ENCODE results near the gene S100A6.
A peak's percentile ranks its signal among the peaks of the same experiment; 100 is the strongest.

The S100A6 gene

DNA sequence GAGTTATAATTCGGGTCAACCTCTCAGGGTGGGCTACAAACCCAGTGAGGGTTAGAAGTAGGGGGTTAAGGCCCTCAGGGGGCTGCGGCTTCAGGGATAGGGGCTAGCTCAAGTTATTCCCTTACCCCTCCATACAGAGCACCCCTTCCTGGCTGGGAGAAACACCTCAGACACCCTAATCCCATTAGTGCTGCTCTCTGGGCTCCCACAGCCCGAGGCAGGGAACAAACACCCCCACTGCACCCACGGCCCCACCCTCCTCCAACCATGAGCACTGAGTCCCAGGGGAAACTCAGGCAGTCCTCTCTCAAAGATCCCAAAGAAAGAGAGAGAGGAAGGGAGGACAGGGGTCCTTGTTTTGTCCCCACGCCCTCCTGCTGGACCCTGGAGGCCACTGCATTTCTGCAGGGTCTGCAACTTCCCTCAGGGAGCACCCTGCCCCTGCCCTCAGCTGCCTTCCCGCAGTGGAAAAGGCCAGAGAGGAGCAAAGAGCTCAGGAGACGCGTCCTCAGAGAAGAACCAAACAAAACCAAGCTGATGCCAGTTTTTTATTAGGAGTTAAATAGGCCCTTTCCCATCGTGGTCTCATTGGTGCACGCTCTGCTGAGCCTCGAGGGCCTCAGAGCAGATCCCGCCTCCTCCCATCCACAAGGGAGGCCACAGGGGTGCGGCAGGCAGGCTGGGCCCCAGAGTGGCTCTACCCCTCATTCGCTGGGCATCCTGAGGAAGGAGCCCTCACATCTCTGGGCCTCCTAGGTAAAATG lies 11.2 kb upstream of the S100A6 start:
- Histone ChIP-seq H3K9me3 (ENCODE audit: insufficient read depth, low read length) (peaks cover 11% of the 10 kb centered on the region; the same call in 1 of the 2 replicates), H3K4me3 (ENCODE audit: insufficient read length, low read depth) (no peak overlapping the region), H3K9ac (ENCODE audit: insufficient read length, low read depth) (peak overlapping the region; percentile 43), H3K36me3 (ENCODE audit: insufficient read depth, insufficient read length, low read length) (peaks cover 5% of the 10 kb centered on the region), H3K4me1 (ENCODE audit: insufficient read depth, insufficient read length) (peaks cover 45% of the 10 kb centered on the region), H3K27me3 (ENCODE audit: insufficient read depth, insufficient read length) (no peaks in the 10 kb centered on the region)
- no peak for TF ChIP-seq SUZ12 (IDR thresholded peaks at IDR 0.05; ENCODE audit: extremely low read depth, insufficient read depth, insufficient read length)
- TF ChIP-seq ZNF274 (IDR thresholded peaks at IDR 0.05; ENCODE audit: low read depth, low read length): no peak
- no peak for TF ChIP-seq YY1 (IDR thresholded peaks at IDR 0.05; ENCODE audit: insufficient read depth, insufficient read length)
- DNase-seq (ENCODE audit: low read depth, low spot score): no peak

DNA sequence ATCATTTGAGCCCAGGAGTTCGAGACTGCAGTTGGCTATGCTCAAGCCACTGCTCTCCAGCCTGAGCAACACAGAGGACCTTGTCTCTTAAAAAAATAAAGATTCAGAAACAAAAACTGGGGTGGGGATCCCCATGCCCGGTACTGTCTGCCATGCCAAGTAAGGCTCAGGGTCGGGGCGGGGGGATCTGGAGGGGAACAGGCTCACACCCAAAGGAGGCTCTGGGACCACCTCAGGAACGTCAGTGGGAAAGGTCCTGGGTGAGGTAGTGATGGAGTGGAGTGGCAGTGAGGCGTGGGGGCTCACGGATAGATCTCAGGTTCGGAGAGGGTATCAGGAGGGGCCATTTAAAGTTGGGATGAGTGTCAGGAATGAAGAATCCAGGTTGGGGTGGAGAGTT lies 10.6 kb upstream of the S100A6 start:
- TF ChIP-seq YY1 (IDR thresholded peaks at IDR 0.05; ENCODE audit: insufficient read depth, insufficient read length): no peak
- no peak for TF ChIP-seq ZNF274 (IDR thresholded peaks at IDR 0.05; ENCODE audit: low read depth, low read length)
- no peak for TF ChIP-seq SUZ12 (IDR thresholded peaks at IDR 0.05; ENCODE audit: extremely low read depth, insufficient read depth, insufficient read length)
- Histone ChIP-seq H3K9me3 (ENCODE audit: insufficient read depth, low read length) (peaks cover 11% of the 10 kb centered on the region; the same call in 1 of the 2 replicates), H3K9ac (ENCODE audit: insufficient read length, low read depth) (no peak overlapping the region), H3K36me3 (ENCODE audit: insufficient read depth, insufficient read length, low read length) (peaks cover 5% of the 10 kb centered on the region), H3K4me3 (ENCODE audit: insufficient read length, low read depth) (no peak overlapping the region), H3K27me3 (ENCODE audit: insufficient read depth, insufficient read length) (no peaks in the 10 kb centered on the region), H3K4me1 (ENCODE audit: insufficient read depth, insufficient read length) (peaks cover 45% of the 10 kb centered on the region)
- no peak for DNase-seq (ENCODE audit: low read depth, low spot score)

DNA sequence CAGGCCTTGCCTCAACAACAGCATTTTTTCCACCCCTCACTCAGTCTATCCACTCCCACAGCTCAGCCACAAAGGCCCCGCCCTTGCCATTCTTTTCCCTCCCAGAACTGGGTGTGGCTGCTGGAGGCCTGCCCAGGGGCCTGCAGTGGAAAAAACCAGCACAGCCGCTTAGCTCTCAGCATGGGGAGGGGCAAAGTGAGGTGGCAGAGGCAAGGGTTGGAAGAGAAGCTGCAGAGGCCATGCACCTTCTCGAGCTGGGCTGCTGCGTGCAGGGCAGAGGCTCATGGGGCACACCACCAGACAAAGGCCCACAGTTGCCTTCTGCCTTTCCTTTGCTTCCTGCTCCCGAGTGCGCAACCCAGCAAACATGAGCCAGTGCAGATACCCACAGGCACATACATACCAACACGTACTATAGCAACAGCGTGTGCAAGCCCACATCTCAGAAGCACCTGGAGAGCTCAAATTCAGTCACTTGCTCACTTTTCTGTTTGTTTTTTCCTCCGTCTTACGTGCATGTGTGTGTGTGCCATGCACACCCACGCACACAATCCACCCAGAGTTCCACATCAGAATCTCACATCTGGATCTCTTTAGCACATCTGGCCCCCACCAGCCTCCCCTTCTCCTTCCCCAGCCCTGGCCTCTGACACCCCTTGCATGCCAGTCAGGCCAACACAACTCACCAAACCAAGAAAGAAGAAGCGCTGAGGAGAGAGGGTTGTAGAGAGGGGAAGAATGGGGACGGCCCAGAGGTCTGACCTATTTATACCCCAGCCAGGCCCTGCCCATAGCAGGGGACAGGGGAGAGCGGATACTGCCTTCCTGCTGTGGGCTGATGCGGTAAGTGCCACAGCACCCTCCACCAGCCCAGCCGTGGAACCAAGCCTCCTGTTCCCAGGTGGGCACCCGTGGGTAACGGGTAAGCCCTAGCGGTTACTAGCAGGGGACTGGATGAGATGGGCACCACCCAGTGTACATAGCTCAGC lies 9.6 kb upstream of the S100A6 start, which contains the start of gene S100A4:
S100A4 (minus strand) TSS at position 740 of the 989 bp plus-strand sequence. CDS start 1,012 bp downstream, outside the sequence.
- no peaks in the 10 kb centered on the region for H3K27me3 ChIP-seq (ENCODE audit: insufficient read depth, insufficient read length)
- H3K4me3 ChIP-seq (ENCODE audit: insufficient read length, low read depth): no peak within 1 kb of the TSS
- H3K9ac ChIP-seq (ENCODE audit: insufficient read length, low read depth): peak within 1 kb of the TSS; percentile 68
- TF ChIP-seq SUZ12 (IDR thresholded peaks at IDR 0.05; ENCODE audit: extremely low read depth, insufficient read depth, insufficient read length): no peak
- no peak for TF ChIP-seq YY1 (IDR thresholded peaks at IDR 0.05; ENCODE audit: insufficient read depth, insufficient read length)
- TF ChIP-seq ZNF274 (IDR thresholded peaks at IDR 0.05; ENCODE audit: low read depth, low read length): no peak
- peaks cover 11% of the 10 kb centered on the region; the same call in 1 of the 2 replicates for H3K9me3 ChIP-seq (ENCODE audit: insufficient read depth, low read length)
- H3K4me1 ChIP-seq (ENCODE audit: insufficient read depth, insufficient read length): peaks cover 41% of the 10 kb centered on the region
- H3K36me3 ChIP-seq (ENCODE audit: insufficient read depth, insufficient read length, low read length): peaks cover 5% of the 10 kb centered on the region
- peak; percentile 80 for DNase-seq (ENCODE audit: low read depth, low spot score)

DNA sequence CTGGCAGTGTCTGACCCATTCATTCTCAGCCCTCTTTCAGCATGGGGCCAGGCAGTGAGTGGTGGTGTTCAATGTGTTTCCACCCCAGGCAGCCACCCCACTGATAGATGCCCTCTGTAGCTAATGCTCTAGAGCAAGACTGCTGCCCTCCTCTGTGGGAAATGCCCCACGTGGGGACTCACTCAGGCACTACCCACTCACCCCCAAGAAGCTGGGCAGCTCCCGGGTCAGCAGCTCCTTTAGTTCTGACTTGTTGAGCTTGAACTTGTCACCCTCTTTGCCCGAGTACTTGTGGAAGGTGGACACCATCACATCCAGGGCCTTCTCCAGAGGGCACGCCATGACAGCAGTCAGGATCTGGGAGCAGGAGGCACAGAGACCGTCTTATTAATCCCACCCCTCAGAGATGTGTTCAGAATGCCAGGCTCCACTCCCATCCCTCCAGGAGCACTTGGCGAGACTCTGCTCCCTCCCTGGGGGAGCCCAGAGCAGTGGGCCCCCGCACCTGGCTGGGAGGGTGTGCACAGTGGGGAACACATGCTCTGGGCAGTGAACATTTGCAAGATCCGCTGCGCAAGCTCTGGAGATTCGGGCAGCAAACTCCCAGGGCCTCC lies 8.8 kb upstream of the S100A6 start:
- no peak overlapping the region for H3K4me3 ChIP-seq (ENCODE audit: insufficient read length, low read depth)
- peaks cover 5% of the 10 kb centered on the region for H3K36me3 ChIP-seq (ENCODE audit: insufficient read depth, insufficient read length, low read length)
- peaks cover 11% of the 10 kb centered on the region; the same call in 1 of the 2 replicates for H3K9me3 ChIP-seq (ENCODE audit: insufficient read depth, low read length)
- no peak for DNase-seq (ENCODE audit: low read depth, low spot score)
- H3K27me3 ChIP-seq (ENCODE audit: insufficient read depth, insufficient read length): no peaks in the 10 kb centered on the region
- TF ChIP-seq ZNF274 (IDR thresholded peaks at IDR 0.05; ENCODE audit: low read depth, low read length): no peak
- TF ChIP-seq YY1 (IDR thresholded peaks at IDR 0.05; ENCODE audit: insufficient read depth, insufficient read length): no peak
- TF ChIP-seq SUZ12 (IDR thresholded peaks at IDR 0.05; ENCODE audit: extremely low read depth, insufficient read depth, insufficient read length): no peak
- H3K4me1 ChIP-seq (ENCODE audit: insufficient read depth, insufficient read length): peaks cover 34% of the 10 kb centered on the region
- peak overlapping the region; percentile 53 for H3K9ac ChIP-seq (ENCODE audit: insufficient read length, low read depth)

DNA sequence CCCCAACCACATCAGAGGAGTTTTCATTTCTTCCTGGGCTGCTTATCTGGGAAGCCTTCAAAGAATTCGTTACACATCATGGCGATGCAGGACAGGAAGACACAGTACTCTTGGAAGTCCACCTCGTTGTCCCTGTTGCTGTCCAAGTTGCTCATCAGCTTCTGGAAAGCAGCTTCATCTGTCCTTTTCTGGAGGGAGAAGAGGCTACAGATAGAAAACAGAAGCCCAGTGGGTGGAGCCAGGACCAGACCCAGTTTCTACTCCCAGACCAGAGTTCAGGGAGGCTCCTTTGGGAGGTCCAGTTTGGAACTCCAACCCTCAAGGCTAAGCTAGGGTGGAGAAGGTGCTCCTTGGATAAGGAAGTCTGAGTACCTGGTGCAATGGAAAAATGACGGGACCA lies 7.9 kb upstream of the S100A6 start:
- Histone ChIP-seq H3K9ac (ENCODE audit: insufficient read length, low read depth) (no peak overlapping the region), H3K36me3 (ENCODE audit: insufficient read depth, insufficient read length, low read length) (peaks cover 5% of the 10 kb centered on the region), H3K27me3 (ENCODE audit: insufficient read depth, insufficient read length) (no peaks in the 10 kb centered on the region), H3K4me1 (ENCODE audit: insufficient read depth, insufficient read length) (peaks cover 27% of the 10 kb centered on the region), H3K4me3 (ENCODE audit: insufficient read length, low read depth) (no peak overlapping the region), H3K9me3 (ENCODE audit: insufficient read depth, low read length) (peaks cover 11% of the 10 kb centered on the region; the same call in 1 of the 2 replicates)
- no peak for TF ChIP-seq YY1 (IDR thresholded peaks at IDR 0.05; ENCODE audit: insufficient read depth, insufficient read length)
- no peak for TF ChIP-seq SUZ12 (IDR thresholded peaks at IDR 0.05; ENCODE audit: extremely low read depth, insufficient read depth, insufficient read length)
- no peak for TF ChIP-seq ZNF274 (IDR thresholded peaks at IDR 0.05; ENCODE audit: low read depth, low read length)
- DNase-seq (ENCODE audit: low read depth, low spot score): no peak

DNA sequence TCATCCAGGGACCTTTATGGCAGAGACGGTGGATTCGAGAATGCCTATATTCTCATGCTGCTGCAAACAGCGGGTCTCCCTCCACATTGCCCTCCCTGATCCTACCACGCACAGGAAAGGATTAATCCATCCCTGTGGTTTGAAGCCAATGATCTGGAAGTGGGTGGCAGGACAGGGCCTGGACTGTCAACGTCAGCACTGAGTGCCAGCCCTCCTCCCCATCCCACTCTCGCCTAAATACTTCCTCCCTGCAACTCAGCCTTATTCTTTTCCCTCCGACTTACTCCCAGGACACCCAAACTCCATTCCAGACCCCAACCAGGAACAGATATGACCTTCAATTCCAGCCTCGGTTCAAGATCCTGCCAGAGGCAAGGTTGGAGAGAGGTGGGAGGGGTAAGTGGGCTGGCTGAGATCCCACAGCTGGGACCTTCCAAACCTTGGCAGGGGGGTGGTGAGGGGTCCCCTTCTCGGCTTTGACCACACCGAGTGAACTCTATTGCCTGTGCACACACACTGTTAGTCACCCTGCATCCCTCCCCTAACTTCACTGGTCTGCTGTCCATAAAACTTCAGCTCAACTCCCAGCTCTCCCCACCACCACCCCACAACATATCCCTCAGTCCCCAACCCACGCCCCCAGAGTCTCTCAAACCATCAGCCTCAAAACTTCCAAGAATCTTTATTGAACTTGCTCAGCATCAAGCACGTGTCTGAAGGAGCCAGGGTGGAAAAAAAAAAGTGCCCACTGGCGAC lies 7.3 kb upstream of the S100A6 start:
- Histone ChIP-seq H3K4me3 (ENCODE audit: insufficient read length, low read depth) (no peak overlapping the region), H3K9me3 (ENCODE audit: insufficient read depth, low read length) (peaks cover 11% of the 10 kb centered on the region; the same call in 1 of the 2 replicates), H3K9ac (ENCODE audit: insufficient read length, low read depth) (no peak overlapping the region), H3K27me3 (ENCODE audit: insufficient read depth, insufficient read length) (no peaks in the 10 kb centered on the region), H3K4me1 (ENCODE audit: insufficient read depth, insufficient read length) (peaks cover 23% of the 10 kb centered on the region), H3K36me3 (ENCODE audit: insufficient read depth, insufficient read length, low read length) (peaks cover 5% of the 10 kb centered on the region)
- TF ChIP-seq YY1 (IDR thresholded peaks at IDR 0.05; ENCODE audit: insufficient read depth, insufficient read length): no peak
- TF ChIP-seq ZNF274 (IDR thresholded peaks at IDR 0.05; ENCODE audit: low read depth, low read length): no peak
- no peak for TF ChIP-seq SUZ12 (IDR thresholded peaks at IDR 0.05; ENCODE audit: extremely low read depth, insufficient read depth, insufficient read length)
- no peak for DNase-seq (ENCODE audit: low read depth, low spot score)

Measured in NT2/D1 (cell line).